GM12865 (cell line): ENCODE results near the gene SMIM21.

ENCODE experiments used
- DNase-seq: peaks from one replicate; pipeline ENCODE4 v3.0.0; 2010; ENCODE audit warnings: low read depth
- H3K4me3 ChIP-seq: 2 replicates; pipeline ENCODE4 v1.5.1; 2011; ENCODE audit warnings: mild to moderate bottlenecking, low read depth, low read length, control low read depth
- CTCF ChIP-seq: IDR thresholded peaks from 2 replicates; pipeline ENCODE4 v1.5.1; 2011; ENCODE audit warnings: low read length, control low read depth, low read depth, inconsistent platforms; ENCODE audit not compliant: insufficient read depth; ENCODE audit errors: missing control alignments

The SMIM21 gene

GRCh38 chr18:75365254-75365629 lies 62.3 kb downstream of the SMIM21 start:
- TF ChIP-seq CTCF: no peak
- H3K4me3 ChIP-seq: no peak overlapping the region
- no peak for DNase-seq

DNA sequence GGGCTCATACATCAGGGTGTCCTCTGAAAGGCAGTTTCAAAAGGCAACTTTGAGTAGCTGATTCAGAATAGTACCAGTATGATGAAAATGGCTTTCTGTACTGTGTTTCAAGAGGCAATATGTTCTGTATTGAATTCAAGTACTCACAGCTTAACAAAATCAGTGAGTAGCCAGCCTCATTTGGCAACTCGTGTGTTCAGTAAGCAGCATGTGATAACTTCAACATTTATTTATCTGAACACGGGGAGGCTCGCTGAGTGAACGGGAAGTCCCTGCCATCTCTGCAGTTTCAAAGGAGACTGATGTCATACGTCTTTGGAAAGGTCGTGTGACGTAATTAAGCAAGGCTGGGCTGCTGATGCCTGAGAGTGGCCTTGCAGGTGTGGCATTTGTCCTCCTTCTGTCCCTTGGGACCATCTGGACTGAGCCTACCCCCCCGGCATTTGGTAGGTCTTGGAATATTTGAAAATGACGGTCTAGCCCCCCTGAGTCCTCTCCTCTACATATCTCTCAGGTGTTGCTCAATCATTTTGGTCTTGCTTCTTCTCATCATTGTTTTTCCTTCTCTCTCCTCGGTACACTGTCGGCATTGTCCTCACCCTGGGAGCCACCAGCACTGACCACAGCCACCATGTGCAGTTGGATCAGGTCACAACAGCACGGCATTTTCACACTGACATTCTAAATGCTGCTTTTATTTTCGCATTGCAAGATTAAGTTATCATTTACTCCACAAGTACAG lies 62.8 kb downstream of the SMIM21 start:
- DNase-seq: no peak
- no peak overlapping the region for H3K4me3 ChIP-seq
- no peak for TF ChIP-seq CTCF

GRCh38 chr18:75363446-75364225 lies 63.9 kb downstream of the SMIM21 start:
- TF ChIP-seq CTCF: no peak
- no peak overlapping the region for H3K4me3 ChIP-seq
- DNase-seq: no peak

GRCh38 chr18:75362435-75362834 lies 65.1 kb downstream of the SMIM21 start:
- H3K4me3 ChIP-seq: no peak overlapping the region
- TF ChIP-seq CTCF: no peak
- DNase-seq: no peak

- DNase-seq: no peak
- TF ChIP-seq CTCF: no peak
- no peak overlapping the region for H3K4me3 ChIP-seq
Measured at GRCh38 chr18:75360941-75361340, 66.6 kb downstream of the SMIM21 start.

DNA sequence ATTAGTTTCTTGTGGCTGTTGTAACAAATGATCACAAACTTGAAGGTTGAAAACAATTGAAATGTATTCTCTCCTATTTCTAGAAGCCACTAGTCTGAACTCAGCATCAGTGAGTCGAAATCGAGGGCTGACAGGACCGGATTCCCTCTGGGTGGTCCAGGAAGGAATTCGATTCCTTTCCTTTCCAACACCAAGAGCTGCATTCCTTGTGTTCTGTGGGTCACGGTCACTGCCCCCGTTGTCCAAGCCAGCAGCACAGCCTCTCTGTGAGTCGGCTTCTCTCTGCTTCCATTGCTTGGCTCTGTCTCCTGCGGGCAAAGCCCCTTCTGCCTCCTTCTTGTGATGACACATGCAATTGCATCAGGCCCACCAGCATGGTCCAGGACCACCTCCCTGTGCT lies 67.3 kb downstream of the SMIM21 start:
- no peak for DNase-seq
- H3K4me3 ChIP-seq: no peak overlapping the region
- no peak for TF ChIP-seq CTCF
